Stimulated activated CD4-positive, alpha-beta T cell treated with anti-CD3 and anti-CD28 coated beads, TNF-alpha, amount 100 ng/mL, for 48 hours (primary cell): ENCODE measurements around the gene CFHR3.
"Not testable (repeated sequence)": the region's sequence is repeated elsewhere in the genome, so short reads cannot be mapped to it uniquely, and the experiment has no call there.

Experiments used
- DNase-seq, 3 donors: peaks; one replicate each; pipeline ENCODE4 v3.0.0-alpha.2; 2020; ENCODE audit warnings: low read depth in 3 of 3

The CFHR3 gene

DNA sequence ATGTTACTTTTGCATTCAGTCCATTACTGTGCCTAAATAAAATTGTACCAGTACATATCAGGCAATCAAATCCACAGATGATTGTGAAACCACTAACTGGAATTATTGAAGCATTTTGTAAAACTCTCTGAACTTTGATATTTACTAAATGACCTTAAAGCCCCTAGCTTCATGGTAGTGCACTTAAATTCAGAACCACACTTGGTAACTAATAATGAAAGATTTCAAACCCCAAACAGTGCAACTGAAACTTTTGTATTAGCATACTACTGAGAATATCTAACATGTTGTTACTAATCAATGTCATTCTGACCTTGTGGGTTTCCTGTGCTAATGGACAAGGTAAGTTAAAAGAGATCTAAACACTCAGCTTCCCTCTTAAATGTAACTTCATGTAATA is at the start of gene CFHR3:
CFHR3 (plus strand) TSS at position 238 of the 400 bp plus-strand sequence; CDS start at position 285, 47 bp downstream.
- no peak for DNase-seq

GRCh38 chr1:196732526-196732925 is 42.1 kb upstream of the CFHR3 start:
- no peak for DNase-seq

DNA sequence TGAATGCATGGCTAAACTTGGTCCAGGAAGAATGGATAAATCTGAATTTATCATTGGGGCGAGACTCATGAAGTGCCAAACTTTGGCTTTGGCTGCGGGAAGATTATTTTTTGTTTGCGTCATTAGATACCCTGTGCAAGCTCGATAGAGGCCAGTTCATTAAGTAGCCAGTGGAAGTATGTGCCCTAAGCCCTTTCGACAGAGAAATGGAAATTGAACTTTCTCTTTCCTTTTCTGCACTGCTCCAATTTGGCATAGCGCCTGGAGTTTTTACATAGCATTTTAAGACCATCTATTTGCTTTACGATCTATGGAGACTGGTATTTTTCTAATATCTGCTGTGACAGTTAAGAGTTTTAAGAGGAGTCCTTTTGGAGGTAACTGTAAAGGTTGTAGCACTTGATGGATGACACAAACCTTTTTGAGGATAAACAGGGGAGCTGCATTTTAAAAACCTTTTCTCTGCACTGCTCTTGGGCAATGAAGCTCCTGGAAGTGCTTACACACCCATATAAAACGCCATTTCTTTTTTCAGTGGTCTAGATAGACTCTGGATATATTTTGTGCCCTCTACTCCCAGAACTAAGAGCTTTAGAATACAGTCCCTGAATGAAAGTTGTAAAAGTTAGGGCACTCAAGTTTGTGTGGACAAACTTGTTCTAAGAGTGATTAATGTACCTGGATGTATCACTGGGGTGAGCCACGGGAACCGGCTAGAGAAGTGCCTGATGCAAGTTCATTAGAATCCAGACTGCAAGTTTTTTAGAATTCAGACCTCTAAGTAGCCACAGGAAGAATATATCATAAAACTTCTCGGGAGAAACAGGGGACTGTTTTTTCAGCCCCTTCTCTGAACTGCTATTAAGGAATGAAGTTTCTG is 41.3 kb upstream of the CFHR3 start:
- no peak for DNase-seq

- no peak for DNase-seq
Observed at GRCh38 chr1:196734006-196734405, 40.6 kb upstream of the CFHR3 start.

DNA sequence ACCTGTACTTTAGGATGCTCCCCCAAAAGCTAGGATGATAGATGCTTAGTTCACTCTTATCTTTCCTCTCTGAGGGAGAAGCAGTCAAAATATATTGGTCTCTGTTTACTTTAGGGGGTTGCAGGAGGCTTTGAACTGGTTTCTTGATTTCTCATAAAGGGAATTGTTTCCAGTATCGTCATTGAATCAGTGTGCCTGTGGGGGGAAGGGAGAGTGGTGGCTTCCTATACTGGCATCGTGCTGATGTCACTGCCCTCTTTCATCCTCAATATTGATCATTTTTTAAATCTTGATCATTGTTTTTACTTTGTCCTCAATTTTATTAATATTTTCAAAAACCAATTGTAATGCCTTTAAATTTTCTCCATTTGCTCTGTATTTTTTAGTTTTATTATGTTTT is 40.2 kb upstream of the CFHR3 start:
- no peak for DNase-seq

GRCh38 chr1:196738730-196739129 is 35.9 kb upstream of the CFHR3 start:
- DNase-seq = no peak

DNA sequence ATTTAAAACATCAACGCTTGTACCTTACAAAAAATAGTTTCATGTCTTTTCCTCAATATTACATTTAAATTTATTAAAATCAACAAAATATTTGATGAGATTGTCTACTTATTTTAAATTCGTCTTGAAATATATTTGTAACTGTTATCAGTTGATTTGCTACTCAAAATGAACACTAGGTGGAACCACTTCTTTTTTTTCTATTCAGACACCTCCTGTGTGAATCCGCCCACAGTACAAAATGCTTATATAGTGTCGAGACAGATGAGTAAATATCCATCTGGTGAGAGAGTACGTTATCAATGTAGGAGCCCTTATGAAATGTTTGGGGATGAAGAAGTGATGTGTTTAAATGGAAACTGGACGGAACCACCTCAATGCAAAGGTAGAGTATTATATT is 31.4 kb upstream of the CFHR3 start:
- DNase-seq = not testable (repeated sequence)

GRCh38 chr1:196765019-196765740 is 9.5 kb upstream of the CFHR3 start:
- DNase-seq = not testable (repeated sequence)

DNA sequence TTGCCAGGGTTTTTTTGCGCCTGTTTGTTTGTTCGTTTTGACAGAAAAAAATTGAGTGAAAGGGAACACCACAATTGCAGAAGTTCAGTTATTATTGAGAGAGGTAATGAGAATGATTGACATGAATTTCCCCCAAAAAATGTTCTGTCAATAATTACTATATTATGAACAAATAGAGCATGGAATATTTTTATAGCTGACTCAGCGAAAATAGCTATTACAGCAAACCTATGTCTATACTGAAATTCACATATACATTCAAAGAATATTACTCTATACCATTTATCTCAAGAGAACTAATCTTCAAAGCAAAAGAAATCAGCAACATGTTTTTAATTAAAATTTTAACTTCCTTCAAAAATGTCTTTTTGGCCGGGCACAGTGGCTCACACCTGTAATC is 4.8 kb upstream of the CFHR3 start:
- not testable (repeated sequence) for DNase-seq

GRCh38 chr1:196773713-196774112 is 927 bp upstream of the CFHR3 start:
- no peak for DNase-seq

DNA sequence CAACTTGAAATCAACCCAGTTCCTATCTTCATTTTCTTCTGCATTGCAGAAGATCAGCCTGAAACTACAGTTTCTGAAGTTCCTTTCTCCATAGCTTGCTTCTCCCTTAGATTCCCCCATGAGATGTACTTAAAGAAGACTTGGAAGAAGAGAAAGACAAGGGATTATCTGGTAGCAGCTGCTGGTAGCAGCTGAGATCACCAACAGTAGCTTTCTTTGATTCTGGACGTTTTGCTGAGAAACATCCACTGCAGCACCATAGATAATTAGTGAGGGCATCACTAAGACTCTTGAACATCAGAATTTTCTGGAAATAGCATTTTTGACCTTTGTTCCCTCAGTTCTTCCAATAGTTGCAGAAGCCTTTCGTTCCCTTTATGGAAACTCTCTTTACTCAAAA is 465 bp upstream of the CFHR3 start:
- no peak for DNase-seq

DNA sequence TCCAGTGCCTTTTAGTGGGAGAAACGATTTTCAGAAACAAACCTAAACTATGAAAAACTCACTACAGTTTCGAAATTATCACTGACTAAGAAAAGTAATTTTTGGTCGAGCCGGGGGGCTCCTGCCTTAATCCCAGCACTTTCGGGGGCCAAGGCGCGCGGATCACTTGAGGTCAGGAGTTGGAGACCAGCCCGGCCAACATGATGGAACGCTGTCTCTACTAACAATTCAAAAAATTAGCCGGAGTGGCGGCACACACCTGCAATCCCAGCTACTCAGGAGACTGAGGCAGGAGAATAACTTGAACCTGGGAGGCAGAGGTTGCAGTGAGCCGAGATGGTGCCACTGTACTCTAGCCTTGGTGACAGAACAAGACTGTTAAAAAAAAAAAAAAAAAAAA is 3.0 kb downstream of the CFHR3 start:
- no peak for DNase-seq

DNA sequence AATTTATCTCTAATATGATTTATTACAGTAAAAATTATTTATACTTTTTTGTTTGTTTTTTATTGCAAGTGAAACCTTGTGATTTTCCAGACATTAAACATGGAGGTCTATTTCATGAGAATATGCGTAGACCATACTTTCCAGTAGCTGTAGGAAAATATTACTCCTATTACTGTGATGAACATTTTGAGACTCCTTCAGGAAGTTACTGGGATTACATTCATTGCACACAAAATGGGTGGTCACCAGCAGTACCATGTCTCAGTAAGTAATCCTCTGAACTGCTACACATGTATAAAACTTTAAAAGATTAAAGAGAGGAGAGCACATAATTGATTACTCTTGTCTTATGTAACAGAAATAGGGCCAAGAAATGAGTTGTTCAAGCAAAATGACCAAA is 4.5 kb downstream of the CFHR3 start:
- no peak for DNase-seq

DNA sequence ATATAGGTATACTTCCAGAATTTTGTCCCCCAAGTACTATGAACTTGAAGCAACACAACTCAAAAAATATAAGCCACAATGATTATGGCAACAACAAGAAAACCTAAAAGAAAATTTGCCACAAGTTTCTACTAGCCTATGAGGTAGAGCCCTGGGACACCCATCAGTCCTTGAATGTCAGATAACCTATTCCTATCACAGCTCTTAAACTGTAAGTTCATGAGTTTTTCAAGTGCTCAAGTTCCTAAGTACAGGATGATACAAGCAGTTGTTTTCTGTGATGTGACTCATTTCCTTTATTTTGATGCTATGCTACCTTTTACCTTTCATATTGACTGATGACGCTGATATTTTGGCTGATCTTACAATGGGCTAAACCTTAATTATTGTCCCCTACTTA is 16.6 kb downstream of the CFHR3 start:
- not testable (repeated sequence) for DNase-seq

- not testable (repeated sequence) for DNase-seq
Observed at GRCh38 chr1:196794103-196794502, 19.5 kb downstream of the CFHR3 start.

DNA sequence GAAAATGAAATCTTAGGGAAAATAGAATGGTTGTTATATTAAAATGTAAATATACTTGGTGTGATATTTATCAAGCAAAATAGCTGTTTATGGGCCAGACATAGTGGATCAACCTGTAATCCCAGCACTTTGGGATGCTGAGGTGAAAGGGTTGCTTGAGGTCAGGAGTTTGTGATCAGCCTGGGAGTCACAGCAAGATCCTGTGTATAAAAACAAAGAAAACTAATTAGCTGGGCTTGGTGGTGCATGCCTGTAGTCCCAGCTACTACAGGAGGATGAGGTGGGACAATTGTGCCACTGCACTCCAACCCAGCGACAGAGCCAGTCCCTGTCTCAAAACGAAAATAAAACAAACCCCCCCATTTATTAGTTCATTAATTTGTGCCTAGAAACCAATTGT is 23.3 kb downstream of the CFHR3 start:
- no peak for DNase-seq

DNA sequence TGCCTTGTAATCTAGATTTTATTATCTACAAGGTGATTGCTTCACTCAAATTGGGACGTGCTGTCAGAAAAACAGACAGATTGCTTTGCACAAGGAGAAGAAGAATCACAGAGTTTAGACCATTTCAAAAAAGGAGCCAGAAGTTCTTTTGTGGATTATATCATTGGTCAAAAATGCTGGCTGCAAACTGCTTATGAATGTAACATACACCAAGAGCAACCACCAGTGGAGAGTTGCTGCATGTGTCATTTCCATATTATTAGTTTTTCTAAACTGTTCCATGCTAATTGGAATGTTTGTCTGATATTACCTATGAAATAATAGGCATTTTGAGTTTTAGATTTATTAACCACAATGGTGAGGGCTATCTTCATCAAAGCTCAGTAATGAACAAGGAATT is 27.3 kb downstream of the CFHR3 start:
- DNase-seq = not testable (repeated sequence)

DNA sequence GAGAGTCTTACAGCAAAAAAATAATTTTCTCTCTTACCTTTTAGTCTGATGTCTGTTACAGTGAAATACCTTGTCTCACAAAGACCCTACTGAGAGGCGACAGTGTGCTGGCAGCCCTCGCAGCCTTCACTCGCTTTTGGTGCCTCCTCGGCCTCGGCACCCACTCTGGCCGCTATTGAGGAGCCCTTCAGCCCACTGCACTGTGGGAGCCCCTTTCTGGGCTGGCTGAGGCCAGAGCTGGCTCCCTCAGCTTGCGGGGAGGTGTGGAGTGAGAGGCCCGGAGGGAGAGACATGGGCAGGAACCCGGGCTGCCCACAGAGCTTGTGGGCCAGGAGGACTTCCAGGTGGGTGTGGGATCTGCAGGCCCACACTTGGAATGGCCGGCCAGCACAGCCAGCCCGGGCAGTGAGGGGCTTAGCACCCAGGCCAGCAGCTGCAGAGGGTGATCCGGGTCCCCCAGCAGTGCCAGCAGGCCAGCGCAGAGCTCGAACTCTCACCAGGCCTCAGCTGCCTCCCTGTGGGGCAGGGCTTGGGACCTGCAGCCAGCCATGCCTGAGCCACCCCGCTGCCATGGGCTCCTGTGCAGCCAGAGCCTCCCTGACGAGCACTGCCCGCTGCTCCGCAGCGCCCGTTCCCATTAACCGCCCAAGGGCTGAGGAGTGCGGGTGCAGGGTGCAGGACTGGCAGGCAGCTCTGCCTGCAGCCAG is 34.0 kb downstream of the CFHR3 start:
- no peak for DNase-seq

DNA sequence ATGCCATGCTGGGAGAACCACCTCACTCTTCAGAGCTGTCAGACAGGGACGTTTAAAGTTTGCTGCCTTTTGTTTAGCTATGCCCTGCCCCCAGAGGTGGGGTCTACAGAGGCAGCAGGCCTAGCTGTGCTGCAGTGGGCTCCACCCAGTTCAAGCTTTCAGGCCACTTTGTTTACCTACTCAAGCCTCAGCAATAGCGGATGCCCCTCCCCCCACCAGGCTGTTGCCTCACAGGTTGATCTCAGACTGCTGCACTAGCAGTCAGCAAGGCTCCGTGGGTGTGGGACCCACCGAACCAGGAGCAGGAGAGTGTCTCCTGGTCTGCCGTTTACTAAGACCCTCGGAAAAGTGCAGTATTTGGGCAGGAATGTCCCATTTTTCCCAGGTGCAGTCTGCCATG is 42.8 kb downstream of the CFHR3 start:
- DNase-seq = not testable (repeated sequence)

DNA sequence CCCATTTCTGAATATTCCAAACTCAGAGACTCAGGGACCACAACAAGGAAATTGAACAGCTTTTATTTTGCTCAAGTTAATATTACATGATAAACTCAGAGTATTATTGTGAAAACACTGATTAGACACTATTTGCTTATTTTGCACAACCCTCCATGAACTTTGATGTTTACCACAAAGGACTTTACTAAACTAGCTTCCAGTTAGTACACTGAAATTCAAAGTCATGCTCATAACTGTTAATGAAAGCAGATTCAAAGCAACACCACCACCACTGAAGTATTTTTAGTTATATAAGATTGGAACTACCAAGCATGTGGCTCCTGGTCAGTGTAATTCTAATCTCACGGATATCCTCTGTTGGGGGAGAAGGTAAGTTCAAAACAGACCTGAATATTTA is 44.9 kb downstream of the CFHR3 start, which contains the start of gene CFHR1:
CFHR1 (plus strand) TSS at position 201 of the 400 bp plus-strand sequence; CDS start at position 315, 114 bp downstream.
- not testable (repeated sequence) for DNase-seq

DNA sequence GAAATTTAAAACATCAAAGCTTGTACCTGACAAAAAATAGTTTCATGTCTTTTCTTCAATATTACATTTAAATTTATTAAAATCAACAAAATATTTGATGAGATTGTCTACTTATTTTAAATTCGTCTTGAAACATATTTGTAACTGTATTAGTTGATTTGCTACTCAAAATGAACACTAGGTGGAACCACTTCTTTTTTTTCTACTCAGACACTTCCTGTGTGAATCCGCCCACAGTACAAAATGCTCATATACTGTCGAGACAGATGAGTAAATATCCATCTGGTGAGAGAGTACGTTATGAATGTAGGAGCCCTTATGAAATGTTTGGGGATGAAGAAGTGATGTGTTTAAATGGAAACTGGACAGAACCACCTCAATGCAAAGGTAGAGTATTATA is 53.2 kb downstream of the CFHR3 start:
- DNase-seq = not testable (repeated sequence)
